ENCODE data around the gene DHPS. TPM values are rescaled to one million over a fixed set of nuclear protein-coding genes. Genes with fewer than 3 reads are reported as not detected.

Gene DHPS
- total and polyA plus RNA-seq, 2 of the 4 experiments (the other 2 are of a cell fraction) = 82.8 to 85.0 TPM

DNA sequence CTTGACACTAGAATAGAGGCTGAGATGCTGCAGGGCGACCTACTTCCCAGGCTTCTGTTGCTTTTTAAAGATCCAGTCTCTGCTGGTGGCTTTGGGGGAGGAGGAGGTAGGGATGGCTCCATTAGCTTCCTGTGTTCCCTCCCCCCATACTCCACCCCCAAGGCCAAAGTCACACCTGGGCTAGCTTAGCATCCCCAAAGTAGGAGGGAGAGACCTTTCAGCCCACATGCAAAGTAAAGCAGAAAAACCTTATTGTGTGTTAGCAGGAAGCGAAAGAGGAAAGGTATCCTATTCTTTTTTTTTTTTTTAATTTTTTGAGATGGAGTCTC, 45.3 kb upstream of the DHPS start:
- dilution Hi-C loops (cut with HindIII; ENCODE audit: low sequenced_read_pairs, unreplicated experiment) (no loop called here), in situ Hi-C loops (cut with MboI; ENCODE audit: low sequenced_read_pairs) (no loop called here), intact Hi-C loops (cut with micrococcal nuclease) (no loop called here)
- Histone ChIP-seq H3K9me1 (ENCODE audit: insufficient read depth, low read length) (0 out of 2 replicates have a peak, but pooled peaks cover under 1% of the 10 kb centered on the region), H4K5ac (ENCODE audit: low read depth, low read length) (no peak overlapping the region), H3K36me3 (ENCODE audit: control insufficient read depth, insufficient read depth, low read length) (peaks cover 33% of the 10 kb centered on the region), H2BK120ac (ENCODE audit: low read depth, low read length) (no peak overlapping the region), H2BK5ac (ENCODE audit: low read depth, low read length, poor library complexity, severe bottlenecking) (no peak overlapping the region), H3K4ac (ENCODE audit: low read depth, low read length) (no peak overlapping the region), H4K91ac (ENCODE audit: insufficient read depth, low read depth, low read length) (no peak overlapping the region), H2BK20ac (ENCODE audit: low read depth, low read length) (no peak overlapping the region), H2AFZ (replicated peaks; ENCODE audit: low read length, poor library complexity) (no peak overlapping the region), H3K4me3 (ENCODE audit: insufficient read depth, low read depth, low read length) (no peak overlapping the region), H3K9me3 (ENCODE audit: control insufficient read depth, insufficient read depth, low read length) (no peaks in the 10 kb centered on the region), H3K14ac (replicated peaks; ENCODE audit: low read depth, low read length) (no peak overlapping the region), H2AK5ac (ENCODE audit: low read depth, low read length) (no peak overlapping the region), H3K23ac (ENCODE audit: low read depth, low read length) (no peak overlapping the region), H3K79me1 (ENCODE audit: low read depth in 1 of 2, low read length in 2 of 2) (peaks cover 12 to 45% of the 10 kb centered on the region in 2 experiments; a peak in 3 of 4 replicates), H3K56ac (ENCODE audit: extremely low read depth, insufficient read depth, low read length) (no peak overlapping the region), H4K8ac (ENCODE audit: low read depth in 2 of 2, low read length in 2 of 2) (no peak overlapping the region), H3K27me3 (ENCODE audit: control insufficient read depth, insufficient read depth, low read length) (no peaks in the 10 kb centered on the region), H4K20me1 (ENCODE audit: insufficient read depth, low read length) (peaks cover 20% of the 10 kb centered on the region), H3K18ac (ENCODE audit: low read depth, low read length) (no peak overlapping the region), H3K27ac (ENCODE audit: insufficient read depth, low read length) (no peak overlapping the region), H2AK9ac (replicated peaks; ENCODE audit: low read depth, low read length, poor library complexity) (no peak overlapping the region), H3K9ac (ENCODE audit: low read depth, low read length) (no peak overlapping the region), H2BK15ac (ENCODE audit: low read depth, low read length) (no peak overlapping the region), H3K4me2 (ENCODE audit: low read depth, low read length) (no peak overlapping the region), H3K4me1 (ENCODE audit: control insufficient read depth, insufficient read depth, low read length) (0 out of 2 replicates have a peak, but pooled peaks cover 2% of the 10 kb centered on the region)
- WGBS, 2 experiments (ENCODE audit: extremely low coverage in 2 of 2, insufficient read length in 1 of 2) = no CpG with 5 or more reads among the region's 2 CpGs
- TF ChIP-seq FOS (IDR thresholded peaks at IDR 0.05; ENCODE audit: low read depth, low read length) (no peak), MAZ (IDR thresholded peaks at IDR 0.05; ENCODE audit: borderline replicate concordance, low read depth, low read length) (no peak), RCOR1 (IDR thresholded peaks at IDR 0.05; ENCODE audit: insufficient replicate concordance, low read length) (no peak), POLR2A (IDR thresholded peaks at IDR 0.05; ENCODE audit: low read depth, low read length) (no peak), MAFK (IDR thresholded peaks at IDR 0.05; ENCODE audit: low read depth, low read length) (no peak), MXI1 (IDR thresholded peaks at IDR 0.05; ENCODE audit: borderline replicate concordance, low read depth, low read length) (no peak), CHD1 (IDR thresholded peaks at IDR 0.05; ENCODE audit: low read depth, low read length) (no peak), RFX5 (IDR thresholded peaks at IDR 0.05; ENCODE audit: low read depth, low read length) (no peak), SMC3 (IDR thresholded peaks at IDR 0.05; ENCODE audit: low read depth, low read length) (no peak), RAD21 (IDR thresholded peaks at IDR 0.05; ENCODE audit: low read length) (no peak), NFE2L2 (IDR thresholded peaks at IDR 0.05; ENCODE audit: low read depth, low read length) (no peak)
- TF ChIP-seq, protein P1, sequence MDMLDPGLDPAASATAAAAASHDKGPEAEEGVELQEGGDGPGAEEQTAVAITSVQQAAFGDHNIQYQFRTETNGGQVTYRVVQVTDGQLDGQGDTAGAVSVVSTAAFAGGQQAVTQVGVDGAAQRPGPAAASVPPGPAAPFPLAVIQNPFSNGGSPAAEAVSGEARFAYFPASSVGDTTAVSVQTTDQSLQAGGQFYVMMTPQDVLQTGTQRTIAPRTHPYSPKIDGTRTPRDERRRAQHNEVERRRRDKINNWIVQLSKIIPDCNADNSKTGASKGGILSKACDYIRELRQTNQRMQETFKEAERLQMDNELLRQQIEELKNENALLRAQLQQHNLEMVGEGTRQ (IDR thresholded peaks at IDR 0.05; ENCODE audit: low read depth, low read length) = no peak
- BruUV-seq (replicated peaks) = no TSS peak
- DNase-seq = no peak
- ChIA-PET CTCF (no interaction called here), POLR2A (ENCODE audit: unreplicated experiment) (no interaction called here)
- ATAC-seq (ENCODE audit: low read depth) = no peak
